CD8-positive, alpha-beta memory T cell (primary cell): ENCODE data around the gene SPON1. TPM values are rescaled to one million over a fixed set of nuclear protein-coding genes. Genes with fewer than 3 reads are reported as not detected.
A peak's percentile ranks its signal among the peaks of the same experiment; 100 is the strongest.

Source experiments
- CTCF ChIA-PET: fragments of 350-600 bp; sonication (Branson Sonifier 250); formaldehyde crosslinking; loops from one replicate; lab custom pipeline; 2021; ENCODE audit warnings: antibody characterized with exemption; lab: Charles Lee
- POLR2A ChIA-PET: fragments of 350-600 bp; sonication (Branson Sonifier 250); formaldehyde crosslinking; loops from one replicate; lab custom pipeline; 2021; ENCODE audit warnings: antibody characterized with exemption; lab: Charles Lee
- DNase-seq, 5 donors: peaks; one replicate each; pipeline versions ENCODE4 v3.0.0 to v3.0.0-alpha.2; 2020 to 2022; ENCODE audit warnings: mixed read lengths in 1 of 5
- H3K27ac ChIP-seq: one replicate; pipeline ENCODE4 v1.7.0; 2013; ENCODE audit warnings: low read depth, mild to moderate bottlenecking, low read length, moderate library complexity
- H3K27me3 ChIP-seq: 2 replicates; pipeline ENCODE4 v1.7.0; 2013; ENCODE audit warnings: low read length, mild to moderate bottlenecking; ENCODE audit not compliant: insufficient read depth, poor library complexity, severe bottlenecking
- H3K36me3 ChIP-seq: 2 replicates; pipeline ENCODE4 v1.7.0; 2013; ENCODE audit warnings: mild to moderate bottlenecking, low read length, moderate library complexity; ENCODE audit not compliant: insufficient read depth
- H3K4me1 ChIP-seq: 2 replicates; pipeline ENCODE4 v1.7.0; 2013; ENCODE audit warnings: mild to moderate bottlenecking, low read length, moderate library complexity; ENCODE audit not compliant: insufficient read depth
- H3K4me3 ChIP-seq: 2 replicates; pipeline ENCODE4 v1.7.0; 2013; ENCODE audit warnings: mild to moderate bottlenecking, low read length
- H3K9me3 ChIP-seq: 2 replicates; pipeline ENCODE4 v1.7.0; 2013; ENCODE audit warnings: mild to moderate bottlenecking, low read length
- H3K27ac Mint-ChIP-seq, 8 donors: one replicate each; pipeline ENCODE4 v1.8.0; 2020 to 2021; ENCODE audit warnings: mixed read lengths in 8 of 8, mild to moderate bottlenecking in 6 of 8, inconsistent platforms in 3 of 8, moderate library complexity in 3 of 8
- H3K27me3 Mint-ChIP-seq, 2 donors: one replicate each; pipeline ENCODE4 v1.8.0; 2020 to 2021; ENCODE audit warnings: mixed read lengths in 2 of 2, mild to moderate bottlenecking in 1 of 2, moderate library complexity in 1 of 2
- H3K36me3 Mint-ChIP-seq, 3 donors: one replicate each; pipeline ENCODE4 v1.8.0; 2020 to 2021; ENCODE audit warnings: mixed read lengths in 3 of 3, inconsistent platforms in 1 of 3, mild to moderate bottlenecking in 1 of 3
- H3K4me1 Mint-ChIP-seq, 3 donors: one replicate each; pipeline ENCODE4 v1.8.0; 2020 to 2021; ENCODE audit warnings: mixed read lengths in 3 of 3, inconsistent platforms in 1 of 3, mild to moderate bottlenecking in 1 of 3
- H3K4me3 Mint-ChIP-seq, 7 donors: one replicate each; pipeline ENCODE4 v1.8.0; 2020 to 2021; ENCODE audit warnings: mixed read lengths in 7 of 7, mild to moderate bottlenecking in 6 of 7, moderate library complexity in 4 of 7, inconsistent platforms in 2 of 7
- H3K9me3 Mint-ChIP-seq, 5 donors: one replicate each; pipeline ENCODE4 v1.8.0; 2020 to 2022; ENCODE audit warnings: mixed read lengths in 5 of 5, mild to moderate bottlenecking in 3 of 5, moderate library complexity in 2 of 5, inconsistent platforms in 1 of 5
- polyA plus RNA-seq: library from polyadenylated mRNA; unstranded; fragments of 300-500 nt; fragmentation: Illumina TruSeq; gene quantifications from one replicate; pipeline ENCODE4 v1.2.3, GENCODE V29; 2021
- total RNA-seq, 2 experiments: library from RNA; stranded (reverse); gene quantifications; one replicate each; pipeline ENCODE4 v1.2.3, GENCODE V29; 2021

The SPON1 gene
- total and polyA plus RNA-seq, 3 experiments from 2014 or later, result 0.81 to 2.0 (median 0.97) TPM

DNA sequence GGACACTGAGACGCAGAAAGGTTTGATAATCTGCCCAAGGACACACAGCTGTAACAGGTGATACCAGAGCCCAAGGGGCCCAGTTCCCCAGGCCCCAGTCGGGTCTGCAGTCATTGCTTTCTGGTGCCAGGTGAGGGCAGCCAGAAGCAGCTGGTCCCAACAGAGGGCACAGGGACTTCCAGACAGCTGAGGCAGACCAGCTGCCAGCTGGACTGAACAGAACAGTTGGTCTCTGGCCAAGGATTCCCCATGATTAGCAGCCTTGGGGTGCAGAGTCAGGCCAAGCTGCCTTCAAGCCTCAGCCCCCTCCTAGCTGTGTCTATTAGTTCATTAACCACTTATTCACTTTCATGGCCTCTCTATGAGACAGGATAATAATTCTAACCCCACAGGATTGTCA is 290.9 kb downstream of the SPON1 start:
- peaks cover 6% of the 10 kb centered on the region in 2 donors for H3K27me3 Mint-ChIP-seq
- Histone ChIP-seq H3K4me1 (peaks cover 9% of the 10 kb centered on the region), H3K27me3 (no peaks in the 10 kb centered on the region), H3K27ac (no peak overlapping the region), H3K4me3 (no peak overlapping the region), H3K36me3 (no peaks in the 10 kb centered on the region), H3K9me3 (no peaks in the 10 kb centered on the region)
- ChIA-PET POLR2A (no interaction called here), CTCF (interaction anchor here (0.7 to 5.1 kb wide), 4 partner anchors 290 to 654 kb away, joined by 3 to 57 read pairs (median 4); partner anchors contain the start of gene SPON1)
- DNase-seq, result no peak
- no peak overlapping the region for H3K27ac Mint-ChIP-seq
- no peak overlapping the region for H3K4me3 Mint-ChIP-seq
- peaks cover 10 to 13% (median 11%) of the 10 kb centered on the region in 3 donors for H3K4me1 Mint-ChIP-seq
- H3K36me3 Mint-ChIP-seq, result peaks cover 0 to 13% (median 1%) of the 10 kb centered on the region in 3 donors
- no peaks in the 10 kb centered on the region for H3K9me3 Mint-ChIP-seq

DNA sequence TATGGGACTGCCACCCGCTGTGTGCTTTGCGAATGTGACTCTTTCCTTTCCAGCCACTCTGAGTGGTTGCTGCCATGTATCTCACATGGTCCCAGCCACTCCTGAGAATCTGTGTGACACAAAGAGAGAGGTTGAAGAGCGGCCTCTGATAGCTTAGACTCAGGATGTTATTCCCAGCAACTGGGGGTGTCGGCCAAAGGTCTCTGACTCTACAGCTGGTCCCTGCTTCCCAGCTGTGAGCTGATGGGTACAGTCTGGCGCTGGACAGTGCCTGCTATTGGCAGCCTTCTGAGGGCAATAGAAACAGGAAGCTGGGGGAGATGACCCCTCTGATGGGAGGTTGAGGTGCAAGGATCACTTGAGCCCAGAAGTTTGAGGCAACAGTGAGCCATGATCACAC is 291.3 kb downstream of the SPON1 start:
- Histone ChIP-seq H3K4me3 (no peak overlapping the region), H3K36me3 (no peaks in the 10 kb centered on the region), H3K9me3 (no peaks in the 10 kb centered on the region), H3K27ac (no peak overlapping the region), H3K27me3 (no peaks in the 10 kb centered on the region), H3K4me1 (peaks cover 5% of the 10 kb centered on the region)
- no peaks in the 10 kb centered on the region for H3K9me3 Mint-ChIP-seq
- ChIA-PET CTCF (interaction anchor here (0.6 to 5.1 kb wide), 4 partner anchors 291 to 654 kb away, joined by 3 to 57 read pairs (median 3); partner anchors contain the start of gene SPON1), POLR2A (no interaction called here)
- peak overlapping the region in 2 of 8 donors; percentile 26 to 69 for H3K27ac Mint-ChIP-seq
- no peak overlapping the region for H3K4me3 Mint-ChIP-seq
- H3K4me1 Mint-ChIP-seq, result peaks cover 6 to 9% (median 7%) of the 10 kb centered on the region in 3 donors
- DNase-seq, result no peak
- H3K27me3 Mint-ChIP-seq, result peaks cover 6% of the 10 kb centered on the region in 2 donors
- peaks cover 0 to 13% (median 1%) of the 10 kb centered on the region in 3 donors for H3K36me3 Mint-ChIP-seq

DNA sequence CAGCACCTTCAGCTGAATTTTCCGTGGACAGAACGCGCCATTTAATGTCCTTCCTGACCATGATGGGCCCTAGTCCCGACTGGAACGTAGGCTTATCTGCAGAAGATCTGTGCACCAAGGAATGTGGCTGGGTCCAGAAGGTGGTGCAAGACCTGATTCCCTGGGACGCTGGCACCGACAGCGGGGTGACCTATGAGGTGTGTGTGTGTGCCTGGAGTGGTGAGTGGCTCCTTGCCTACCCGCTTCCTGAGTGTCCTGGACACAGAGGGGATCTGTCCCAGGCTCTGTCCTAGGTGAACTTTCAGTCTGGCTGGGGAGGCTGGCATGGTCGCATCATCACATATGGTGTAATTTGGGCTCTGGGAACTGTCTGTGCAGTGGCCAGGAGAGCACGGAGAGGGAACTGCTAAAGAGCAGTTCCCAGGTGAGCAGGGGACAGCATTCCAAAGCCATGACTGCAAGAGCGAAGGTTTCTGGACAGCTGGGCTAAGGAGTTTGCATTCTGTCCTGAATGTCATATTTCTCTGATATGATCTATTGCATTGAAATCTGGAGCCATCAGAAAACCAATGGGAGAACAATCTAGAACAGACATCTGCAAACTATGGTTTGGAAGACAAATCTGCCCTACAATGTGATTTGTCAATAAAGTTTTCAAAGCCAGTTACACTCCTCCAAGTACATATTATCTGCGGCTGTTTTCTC is 292.2 kb downstream of the SPON1 start:
- Histone ChIP-seq H3K27me3 (no peaks in the 10 kb centered on the region), H3K4me3 (no peak overlapping the region), H3K27ac (no peak overlapping the region), H3K36me3 (no peaks in the 10 kb centered on the region), H3K9me3 (no peaks in the 10 kb centered on the region), H3K4me1 (no peaks in the 10 kb centered on the region)
- Mint-ChIP-seq H3K27ac (peak overlapping the region in 2 of 8 donors; percentile 29 to 75), H3K27me3 (peaks cover 6% of the 10 kb centered on the region in 2 donors), H3K36me3 (peaks cover 0 to 13% (median 1%) of the 10 kb centered on the region in 3 donors), H3K4me1 (peaks cover 0 to under 1% (median 0%) of the 10 kb centered on the region in 3 donors), H3K4me3 (no peak overlapping the region), H3K9me3 (no peaks in the 10 kb centered on the region)
- ChIA-PET POLR2A (no interaction called here), CTCF (interaction anchor here (0.6 to 5.1 kb wide), 2 partner anchors 390 to 483 kb away, joined by 3 to 57 read pairs; no protein-coding TSS in a partner anchor)
- DNase-seq, result no peak

DNA sequence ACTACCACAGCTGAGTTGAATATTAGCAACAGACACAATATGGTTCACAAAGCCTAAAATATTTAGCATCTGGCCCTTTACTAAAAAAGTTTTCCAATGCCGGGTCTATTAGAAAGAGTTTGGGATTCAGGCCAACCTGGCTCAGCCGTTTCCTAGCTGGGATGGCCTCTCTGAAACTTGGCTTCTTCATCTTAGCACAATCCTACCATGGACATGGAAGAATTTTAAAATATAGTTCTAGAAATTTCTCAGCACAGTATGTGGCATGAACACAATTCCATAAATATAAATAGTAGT is 292.7 kb downstream of the SPON1 start:
- Histone ChIP-seq H3K9me3 (no peaks in the 10 kb centered on the region), H3K4me3 (no peak overlapping the region), H3K27ac (no peak overlapping the region), H3K27me3 (no peaks in the 10 kb centered on the region), H3K4me1 (no peaks in the 10 kb centered on the region), H3K36me3 (no peaks in the 10 kb centered on the region)
- H3K27me3 Mint-ChIP-seq, result peaks cover 6% of the 10 kb centered on the region in 2 donors
- CTCF ChIA-PET, result no interaction called here
- no peaks in the 10 kb centered on the region for H3K4me1 Mint-ChIP-seq
- H3K9me3 Mint-ChIP-seq, result no peaks in the 10 kb centered on the region
- DNase-seq, result no peak
- H3K4me3 Mint-ChIP-seq, result no peak overlapping the region
- POLR2A ChIA-PET, result no interaction called here
- H3K27ac Mint-ChIP-seq, result peak overlapping the region in 1 of 8 donors; percentile 48
- peaks cover 0 to 15% (median 1%) of the 10 kb centered on the region in 3 donors for H3K36me3 Mint-ChIP-seq

DNA sequence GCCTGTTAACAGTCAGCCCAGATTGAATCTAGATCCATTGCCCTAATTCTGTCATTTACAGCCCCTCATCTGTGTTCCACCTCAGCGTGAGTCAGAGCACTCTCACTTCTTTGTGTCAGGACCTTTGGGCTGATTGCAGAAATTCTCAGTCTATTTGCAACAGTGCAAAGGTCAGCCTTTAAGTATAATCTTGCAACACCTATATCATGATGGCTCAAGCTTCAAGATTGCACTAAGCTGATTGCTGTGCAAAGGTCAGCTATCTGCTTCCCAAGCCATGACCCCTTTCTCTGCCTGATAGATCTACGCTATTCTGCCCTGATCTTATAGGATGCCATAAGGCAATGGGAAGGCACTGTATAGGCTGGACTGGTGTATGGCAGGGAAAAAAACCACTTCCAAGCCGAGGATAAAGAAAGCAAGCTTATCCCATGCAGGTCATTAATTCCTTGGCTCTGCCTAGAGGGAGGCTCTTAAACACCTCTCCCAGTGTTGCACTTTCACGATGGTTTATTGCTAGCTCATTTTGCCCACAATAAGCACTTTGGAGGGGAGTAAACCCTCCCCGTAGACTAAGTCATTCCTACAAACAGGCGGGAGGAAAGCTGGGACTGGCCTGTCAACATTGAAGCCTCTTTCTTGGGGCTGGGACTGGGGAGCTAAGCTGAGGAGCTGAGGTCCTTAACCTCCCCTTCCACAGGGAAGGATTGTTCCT is 295.9 kb downstream of the SPON1 start:
- H3K9me3 ChIP-seq, result no peaks in the 10 kb centered on the region
- DNase-seq, result no peak
- no peaks in the 10 kb centered on the region for H3K4me1 ChIP-seq
- H3K4me1 Mint-ChIP-seq, result no peaks in the 10 kb centered on the region
- H3K36me3 Mint-ChIP-seq, result peaks cover 1 to 30% (median 2%) of the 10 kb centered on the region in 3 donors
- no peaks in the 10 kb centered on the region for H3K27me3 ChIP-seq
- H3K27me3 Mint-ChIP-seq, result peaks cover 4 to 6% of the 10 kb centered on the region in 2 donors
- H3K27ac ChIP-seq, result no peak overlapping the region
- ChIA-PET POLR2A (no interaction called here), CTCF (interaction anchor here (0.7 to 1.0 kb wide), 2 partner anchors 9 to 10 kb away, joined by 3 read pairs; no protein-coding TSS in a partner anchor)
- H3K9me3 Mint-ChIP-seq, result no peaks in the 10 kb centered on the region
- H3K36me3 ChIP-seq, result no peaks in the 10 kb centered on the region
- peak overlapping the region in 1 of 8 donors; percentile 36 for H3K27ac Mint-ChIP-seq
- H3K4me3 ChIP-seq, result no peak overlapping the region
- H3K4me3 Mint-ChIP-seq, result no peak overlapping the region

DNA sequence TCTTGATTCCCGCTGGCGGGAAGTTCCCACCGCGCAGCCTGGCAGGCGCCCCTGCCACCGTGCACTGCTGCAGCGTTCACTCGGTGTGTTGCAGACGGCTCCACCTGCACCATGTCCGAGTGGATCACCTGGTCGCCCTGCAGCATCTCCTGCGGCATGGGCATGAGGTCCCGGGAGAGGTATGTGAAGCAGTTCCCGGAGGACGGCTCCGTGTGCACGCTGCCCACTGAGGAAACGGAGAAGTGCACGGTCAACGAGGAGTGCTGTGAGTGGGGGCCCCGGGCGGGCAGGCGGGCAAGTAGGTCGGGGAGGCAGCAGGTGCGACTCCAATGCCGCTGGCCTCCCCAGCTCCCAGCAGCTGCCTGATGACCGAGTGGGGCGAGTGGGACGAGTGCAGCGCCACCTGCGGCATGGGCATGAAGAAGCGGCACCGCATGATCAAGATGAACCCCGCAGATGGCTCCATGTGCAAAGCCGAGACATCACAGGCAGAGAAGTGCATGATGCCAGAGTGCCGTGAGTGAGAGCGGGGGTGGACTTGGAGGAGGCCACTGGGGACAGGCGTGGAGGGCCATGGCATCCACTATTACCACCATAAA is 296.8 kb downstream of the SPON1 start:
- no peaks in the 10 kb centered on the region for H3K9me3 ChIP-seq
- no peaks in the 10 kb centered on the region for H3K36me3 ChIP-seq
- CTCF ChIA-PET, result interaction anchor here (0.7 to 1.0 kb wide), 2 partner anchors 9 to 11 kb away, joined by 3 read pairs; no protein-coding TSS in a partner anchor
- H3K4me1 ChIP-seq, result no peaks in the 10 kb centered on the region
- no peak for DNase-seq
- POLR2A ChIA-PET, result no interaction called here
- Mint-ChIP-seq H3K27ac (no peak overlapping the region), H3K36me3 (peaks cover 1 to 33% (median 3%) of the 10 kb centered on the region in 3 donors), H3K27me3 (peaks cover 0 to 6% of the 10 kb centered on the region in 2 donors), H3K9me3 (no peaks in the 10 kb centered on the region), H3K4me1 (no peaks in the 10 kb centered on the region), H3K4me3 (no peak overlapping the region)
- no peak overlapping the region for H3K27ac ChIP-seq
- H3K4me3 ChIP-seq, result no peak overlapping the region
- no peaks in the 10 kb centered on the region for H3K27me3 ChIP-seq

DNA sequence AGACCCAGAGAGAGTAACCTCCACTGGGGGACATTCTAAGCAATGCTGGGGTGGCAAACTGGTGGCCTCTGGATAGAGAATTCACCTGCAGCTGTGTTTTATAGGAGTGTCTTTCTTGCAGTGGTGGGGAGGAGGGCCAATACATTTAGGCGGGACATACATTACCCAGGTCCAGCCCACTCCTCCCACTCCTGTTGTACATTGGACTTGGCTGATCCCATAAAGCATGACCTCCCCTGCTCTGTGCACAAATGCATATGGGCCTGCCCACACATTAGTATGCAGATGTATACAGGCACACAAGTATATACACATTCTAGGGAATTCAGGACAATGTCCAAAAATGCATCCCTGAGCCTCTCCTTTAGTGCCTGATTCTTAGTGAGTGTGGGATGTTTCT is 297.4 kb downstream of the SPON1 start:
- Mint-ChIP-seq H3K27ac (peak overlapping the region in 1 of 8 donors; percentile 69), H3K4me3 (no peak overlapping the region), H3K36me3 (peaks cover 4 to 33% (median 8%) of the 10 kb centered on the region in 3 donors), H3K9me3 (no peaks in the 10 kb centered on the region), H3K4me1 (no peaks in the 10 kb centered on the region), H3K27me3 (peaks cover 0 to 6% of the 10 kb centered on the region in 2 donors)
- Histone ChIP-seq H3K9me3 (no peaks in the 10 kb centered on the region), H3K27ac (no peak overlapping the region), H3K4me3 (no peak overlapping the region), H3K4me1 (no peaks in the 10 kb centered on the region), H3K27me3 (no peaks in the 10 kb centered on the region), H3K36me3 (no peaks in the 10 kb centered on the region)
- no peak for DNase-seq
- CTCF ChIA-PET, result no interaction called here
- POLR2A ChIA-PET, result no interaction called here
